NCI-H187 treated with DMSO at 0.1 percent for 48 hours (cell line): ENCODE results near the gene TMEM167A.
"Not testable (repeated sequence)": the region's sequence is repeated elsewhere in the genome, so short reads cannot be mapped to it uniquely, and the experiment has no call there.

Experiments used
- DNase-seq: peaks from one replicate; lab custom pipeline; 2025; lab: John Stamatoyannopoulos, UW

The TMEM167A gene

GRCh38 chr5:83090169-83090568 lies 13.0 kb upstream of the TMEM167A start:
- DNase-seq, result no peak

DNA sequence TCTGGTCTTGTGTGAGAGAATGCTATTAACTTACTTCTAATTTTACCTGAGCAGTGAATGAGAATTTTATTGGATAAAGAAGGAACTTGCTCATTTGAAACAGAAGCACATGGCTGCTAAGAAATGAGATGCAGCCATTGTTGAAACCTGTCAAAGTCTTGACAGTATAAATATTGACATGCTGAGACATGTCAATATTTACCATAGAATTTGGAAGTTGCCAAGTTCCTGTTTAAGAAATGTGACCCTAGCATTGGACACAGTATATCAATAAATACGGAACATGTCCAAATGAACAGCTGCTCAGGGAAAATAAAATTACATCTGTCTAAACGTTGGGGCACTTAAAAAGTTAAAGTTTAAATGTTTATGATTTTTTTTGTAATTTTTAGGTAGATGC lies 7.9 kb upstream of the TMEM167A start:
- DNase-seq, result no peak

DNA sequence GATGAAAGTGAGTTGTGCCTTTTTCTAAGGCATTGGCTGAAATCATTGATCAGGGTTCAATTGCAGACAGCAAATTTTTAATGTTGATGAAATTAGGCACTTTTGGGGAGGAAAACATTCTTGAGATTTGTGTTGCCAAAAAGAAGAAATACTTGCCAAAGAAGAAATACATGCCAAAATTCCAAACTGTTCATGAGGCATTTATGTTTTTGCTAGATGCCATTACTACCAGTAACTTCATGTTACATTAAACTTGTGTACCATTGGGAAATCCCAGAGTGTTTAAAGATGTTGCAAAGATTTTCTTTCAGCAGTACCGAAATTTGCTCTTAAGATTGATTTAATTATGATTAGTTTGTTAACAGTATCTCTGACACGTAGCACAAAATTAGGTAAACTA lies 7.1 kb upstream of the TMEM167A start:
- no peak for DNase-seq

GRCh38 chr5:83082750-83083149 lies 5.6 kb upstream of the TMEM167A start:
- DNase-seq, result no peak

- no peak for DNase-seq
Observed at GRCh38 chr5:83077662-83078261, 568 bp upstream of the TMEM167A start.

- DNase-seq, result no peak
Observed at GRCh38 chr5:83072966-83073365, 4.2 kb downstream of the TMEM167A start.

DNA sequence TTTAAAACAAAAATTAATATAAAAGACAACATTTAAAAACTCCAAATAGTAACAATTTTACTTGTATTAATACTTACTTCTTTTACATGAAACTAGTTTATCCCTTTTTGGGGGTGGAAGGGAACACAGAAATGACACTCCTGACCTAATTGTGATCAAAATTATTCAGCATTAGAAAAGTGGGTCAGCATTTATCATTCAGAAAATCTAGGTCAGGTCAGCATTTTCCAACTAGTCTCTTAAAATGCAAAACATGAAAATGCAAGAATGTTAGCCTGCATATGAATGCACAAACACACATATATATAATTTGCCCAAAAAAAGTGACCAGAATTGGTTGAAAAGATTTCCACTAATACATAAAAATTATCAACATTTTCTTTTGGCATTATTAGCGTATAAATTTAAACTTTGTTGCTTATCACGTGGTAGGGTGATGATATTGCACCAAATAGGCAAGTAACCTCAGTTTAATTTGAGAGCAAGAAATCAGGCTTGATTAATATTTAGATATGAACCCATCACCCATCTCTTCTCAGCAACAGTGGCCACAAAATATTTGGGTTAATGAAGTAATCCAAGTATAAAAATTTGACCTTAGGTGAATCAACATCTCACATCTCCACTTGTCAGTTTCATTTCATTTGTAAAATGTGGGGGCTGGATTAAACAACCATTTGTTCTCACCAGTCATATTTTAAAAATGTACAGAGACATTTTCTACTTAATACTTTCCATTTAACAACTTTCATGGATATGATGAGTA lies 5.7 kb downstream of the TMEM167A start:
- DNase-seq, result no peak

GRCh38 chr5:83069096-83069799 lies 7.9 kb downstream of the TMEM167A start:
- DNase-seq, result no peak

DNA sequence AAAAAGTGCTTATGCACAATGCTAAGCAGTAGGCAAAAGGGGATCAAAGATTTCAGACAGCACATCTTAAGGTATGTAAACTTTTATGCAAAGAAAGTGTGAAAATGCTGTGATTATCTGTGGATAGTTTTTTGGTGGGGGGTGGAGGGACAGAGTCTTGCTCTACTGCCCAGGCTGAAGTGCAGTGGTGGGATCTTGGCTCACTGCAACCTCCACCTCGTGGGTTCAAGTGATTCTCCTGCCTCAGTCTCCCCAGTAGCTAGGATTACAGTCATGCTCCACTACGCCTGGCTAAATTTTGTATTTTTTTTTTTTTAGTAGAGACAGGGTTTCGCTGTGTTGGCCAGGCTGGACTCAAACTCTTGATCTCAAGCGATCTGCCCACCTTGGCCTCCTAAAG lies 9.8 kb downstream of the TMEM167A start:
- not testable (repeated sequence) for DNase-seq

GRCh38 chr5:83066548-83067110 lies 10.6 kb downstream of the TMEM167A start:
- DNase-seq, result no peak

DNA sequence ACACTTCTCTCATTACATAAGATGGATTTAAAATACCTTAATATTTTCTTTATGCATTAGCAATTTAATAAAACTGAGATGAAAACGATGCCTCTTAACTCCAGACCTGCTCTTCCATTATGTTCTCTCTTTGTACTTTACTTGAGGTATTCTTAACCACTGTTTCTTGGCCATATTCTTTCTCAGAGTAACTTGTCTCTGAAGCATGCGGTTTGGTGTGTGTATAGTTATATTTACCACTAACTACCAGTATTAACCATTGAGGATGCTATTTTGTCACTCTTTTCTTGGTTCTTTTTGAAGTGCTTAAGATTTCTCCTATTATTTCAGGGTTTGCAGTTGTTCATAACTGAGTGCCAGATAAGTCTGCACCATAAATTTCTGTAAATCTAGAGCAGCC lies 17.9 kb downstream of the TMEM167A start:
- DNase-seq, result no peak

DNA sequence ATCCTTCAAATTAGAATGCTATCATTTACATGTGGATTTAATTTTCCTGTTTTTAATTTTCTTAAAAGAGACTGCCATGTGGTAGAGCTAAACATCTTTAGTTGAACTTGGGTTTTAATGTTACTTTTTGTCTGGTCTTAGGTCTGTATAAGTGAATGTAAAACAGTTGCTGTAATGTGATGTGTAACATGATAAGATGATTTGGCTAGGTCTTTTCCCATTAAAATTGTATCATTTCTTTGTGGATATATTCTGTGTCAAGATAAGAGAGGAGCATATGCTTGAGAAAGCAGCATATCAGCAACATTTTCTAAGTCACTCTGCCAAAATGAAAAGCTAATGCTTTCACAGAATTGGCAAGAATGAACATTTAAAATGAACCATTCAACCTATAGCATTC lies 18.5 kb downstream of the TMEM167A start:
- DNase-seq, result no peak

DNA sequence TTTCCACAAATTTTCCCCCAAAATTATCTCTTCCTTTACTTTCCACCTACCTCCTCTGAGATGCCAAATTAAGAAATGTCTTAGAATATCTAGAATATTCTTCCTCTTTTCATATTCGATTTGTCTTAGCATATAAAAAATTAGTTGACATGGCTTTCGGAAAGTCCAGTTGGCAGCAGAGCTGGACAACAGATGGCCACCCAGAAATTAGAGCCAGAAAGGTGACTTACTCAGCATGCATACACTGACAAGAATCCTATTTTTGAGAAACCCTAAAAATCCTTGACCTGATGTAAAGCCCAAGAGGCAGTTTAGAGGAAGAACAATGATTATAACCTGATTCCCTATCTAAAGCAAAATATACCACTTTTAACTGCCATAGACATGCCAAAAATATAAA lies 22.0 kb downstream of the TMEM167A start:
- no peak for DNase-seq

DNA sequence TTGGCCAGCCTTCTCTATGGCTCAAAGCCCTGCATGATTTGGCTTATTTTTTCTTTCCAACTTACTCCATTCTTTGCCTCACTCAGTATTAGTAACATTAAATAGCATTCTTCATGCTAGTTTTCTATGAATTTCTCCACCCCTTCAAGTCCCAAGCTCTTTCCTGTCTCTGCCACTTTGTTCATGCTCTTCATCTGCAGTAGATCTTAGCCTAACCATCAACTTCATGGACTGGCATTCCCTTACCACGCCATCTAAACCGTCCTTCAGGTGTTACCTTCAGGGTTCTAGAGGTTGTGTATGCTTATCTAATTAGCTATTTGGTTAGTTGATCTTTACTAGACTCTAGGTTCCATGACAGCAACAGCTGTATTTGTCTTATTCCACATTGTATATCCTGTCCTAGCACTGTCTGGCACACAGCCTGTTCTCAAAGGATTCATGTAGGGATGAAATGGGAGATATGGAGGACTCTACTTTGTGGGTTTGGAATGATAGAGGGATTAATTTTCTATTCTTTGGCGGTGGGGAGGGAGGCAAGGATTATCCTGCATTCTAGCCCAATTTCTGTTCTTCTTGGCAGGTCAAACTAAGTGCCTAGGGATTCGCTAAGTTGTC lies 26.4 kb downstream of the TMEM167A start:
- DNase-seq, result no peak

- no peak for DNase-seq
Observed at GRCh38 chr5:83049370-83049885, 27.8 kb downstream of the TMEM167A start.

DNA sequence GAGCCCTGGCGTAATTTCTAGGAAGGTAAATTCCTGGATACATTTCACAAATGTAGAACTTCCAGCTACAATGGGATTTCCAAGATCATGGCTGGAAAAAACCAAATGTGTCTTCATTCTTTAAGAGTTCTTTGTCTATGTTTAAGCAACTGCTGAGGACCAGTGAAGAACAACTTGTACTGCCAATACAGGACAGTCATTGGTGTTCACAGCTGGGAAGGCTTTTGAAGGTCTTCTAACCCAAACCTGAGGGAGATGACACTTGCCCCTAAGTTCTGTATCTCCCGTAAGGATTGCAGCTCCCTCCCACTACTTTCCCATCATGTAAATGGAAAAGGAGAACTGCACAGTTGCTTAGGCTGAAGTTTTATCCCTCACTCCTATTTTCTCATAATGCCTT lies 28.4 kb downstream of the TMEM167A start:
- DNase-seq, result no peak

GRCh38 chr5:83048277-83048676 lies 28.9 kb downstream of the TMEM167A start:
- DNase-seq, result no peak

GRCh38 chr5:83044926-83045325 lies 32.3 kb downstream of the TMEM167A start:
- DNase-seq, result no peak

GRCh38 chr5:83042507-83042906 lies 34.7 kb downstream of the TMEM167A start:
- DNase-seq, result no peak

GRCh38 chr5:83038924-83039323 lies 38.3 kb downstream of the TMEM167A start:
- no peak for DNase-seq

- DNase-seq, result no peak
Observed at GRCh38 chr5:83036991-83037575, 40.1 kb downstream of the TMEM167A start.
